Purkinje cell (primary cell): ENCODE results near the gene SPDEF. TPM values are rescaled to one million over a fixed set of nuclear protein-coding genes. Genes with fewer than 3 reads are reported as not detected.

Source experiments
- polyA plus RNA-seq: library from polyadenylated mRNA; unstranded; fragments of >200 nt; fragmentation: Nextera tagmentation; gene quantifications from 2 replicates; pipeline ENCODE4 v1.2.1, GENCODE V29; 2014

Gene SPDEF
- polyA plus RNA-seq: not detected in 2 replicates

GRCh38 chr6:34556031-34556471 lies at the start of gene SPDEF:
SPDEF (minus strand) TSS chr6:34556329; CDS start chr6:34544455, 11,874 bp downstream.

Other genes with a start within 250 kb of the SPDEF start
- gene NUDT3, start 163.7 kb downstream of the SPDEF start, polyA plus RNA-seq: 11.4 and 11.5 TPM in 2 replicates
- 424 and 510 TPM in 2 replicates for gene RPS10, start 130.3 kb downstream of the SPDEF start, polyA plus RNA-seq
- 4.6 and 7.9 TPM in 2 replicates for gene PACSIN1, start 90.3 kb downstream of the SPDEF start, polyA plus RNA-seq
- 1.8 and 3.4 TPM in 2 replicates for gene ILRUN, start 140.4 kb upstream of the SPDEF start, polyA plus RNA-seq
- gene SNRPC, start 201.2 kb upstream of the SPDEF start, polyA plus RNA-seq: 195 and 211 TPM in 2 replicates
- gene BLTP3A, start 235.8 kb upstream of the SPDEF start, polyA plus RNA-seq: 1.9 and 3.5 TPM in 2 replicates